ENCODE data around the gene RPS6KA1.
"Not testable (repeated sequence)": the region's sequence is repeated elsewhere in the genome, so short reads cannot be mapped to it uniquely, and the experiment has no call there.

RPS6KA1 gene

DNA sequence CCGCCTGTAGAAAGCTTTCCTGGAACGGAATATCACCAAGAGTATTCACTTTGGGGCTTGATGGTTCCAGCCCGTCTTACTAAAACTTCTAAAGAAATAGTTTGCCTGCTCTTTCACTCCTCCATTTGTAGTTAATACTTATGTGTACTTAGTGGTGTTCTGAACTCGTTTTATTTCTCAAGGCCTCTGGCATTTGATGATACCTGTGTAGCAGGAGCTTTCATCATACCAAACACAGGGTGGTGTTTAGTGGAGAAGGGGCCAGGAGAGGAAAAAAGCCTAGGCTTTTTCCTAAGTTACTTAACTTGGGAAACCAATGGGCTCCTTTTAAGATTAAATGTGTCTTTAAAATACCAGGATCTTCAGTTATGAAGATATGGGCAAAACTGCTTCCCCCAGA, 74.3 kb downstream of the RPS6KA1 start:
- DNase-seq = no peak

GRCh38 chr1:26607186-26607585, 77.6 kb downstream of the RPS6KA1 start:
- no peak for DNase-seq

GRCh38 chr1:26608895-26609294, 79.3 kb downstream of the RPS6KA1 start:
- DNase-seq = no peak

DNA sequence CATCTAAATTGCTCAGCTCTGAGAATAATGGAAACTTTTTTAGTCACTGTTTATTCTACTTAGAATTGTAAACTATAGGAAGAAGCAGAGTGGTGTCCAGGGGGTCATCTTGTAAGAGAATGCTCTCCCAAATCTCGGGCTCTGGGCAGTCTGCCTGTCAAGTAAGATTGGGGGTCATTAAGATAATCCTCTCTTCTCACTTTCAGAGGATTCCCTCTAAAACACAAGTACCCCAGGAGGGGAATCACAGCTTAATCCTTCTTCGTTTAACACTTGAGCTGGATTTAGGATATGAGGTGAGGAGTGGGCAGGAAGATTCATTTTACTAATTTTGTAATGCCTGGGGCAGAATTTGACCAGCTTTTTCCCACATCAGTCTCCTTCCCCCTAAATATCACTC, 81.2 kb downstream of the RPS6KA1 start:
- DNase-seq = no peak

DNA sequence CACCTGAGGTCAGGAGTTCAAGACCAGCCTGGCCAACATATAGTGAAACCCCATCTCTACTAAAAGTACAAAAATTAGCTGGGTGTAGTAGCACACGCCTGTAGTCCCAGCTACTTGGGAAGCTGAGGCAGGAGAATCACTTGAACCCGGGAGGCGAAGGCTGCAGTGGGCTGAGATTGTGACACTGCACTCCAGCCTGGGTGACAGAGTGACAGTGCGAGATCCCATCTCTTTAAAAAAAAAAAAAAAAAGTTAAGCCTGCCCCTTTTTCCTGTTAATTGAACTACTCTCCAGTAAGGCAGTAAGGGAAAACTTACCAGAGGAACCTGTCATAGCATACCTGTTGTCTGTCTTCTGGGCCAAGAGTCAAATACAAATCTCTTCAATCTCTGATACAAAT, 83.1 kb downstream of the RPS6KA1 start:
- not testable (repeated sequence) for DNase-seq

DNA sequence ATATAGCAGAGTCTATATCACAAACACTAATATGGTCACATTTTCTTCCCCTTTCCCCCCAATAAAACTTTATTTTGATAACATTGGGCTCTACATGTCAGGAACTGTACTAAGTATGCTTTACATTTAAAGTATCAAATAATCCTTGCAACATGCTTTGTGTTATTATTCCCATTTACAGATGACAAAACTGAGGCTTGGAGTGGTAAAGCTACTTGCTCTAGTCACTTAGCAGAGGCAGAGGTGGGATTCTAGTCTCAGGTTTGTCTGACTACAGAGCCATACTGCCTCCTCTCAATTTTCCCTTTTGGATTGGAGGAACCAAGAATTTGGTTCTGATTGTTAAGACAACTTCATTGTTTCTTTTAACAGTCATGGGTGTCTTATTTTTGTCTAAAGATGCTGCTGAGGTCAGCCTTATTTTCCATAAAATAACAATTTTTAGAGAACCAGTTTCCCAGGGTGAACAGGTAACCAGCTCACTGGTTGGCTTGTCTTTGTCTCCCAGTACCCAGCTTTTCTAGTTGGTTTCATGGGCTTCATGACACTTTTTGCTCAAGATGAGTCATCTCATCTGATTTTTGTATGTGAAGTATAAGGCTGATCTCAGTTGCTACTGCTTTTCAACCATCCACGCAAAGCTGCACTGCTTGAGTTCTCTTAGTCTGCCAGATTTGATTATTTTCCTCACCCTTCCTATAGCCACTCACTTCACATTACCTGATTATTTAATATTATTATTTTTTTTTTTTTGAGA, 85.3 kb downstream of the RPS6KA1 start:
- no peak for DNase-seq

GRCh38 chr1:26616881-26617280, 87.3 kb downstream of the RPS6KA1 start:
- no peak for DNase-seq

DNA sequence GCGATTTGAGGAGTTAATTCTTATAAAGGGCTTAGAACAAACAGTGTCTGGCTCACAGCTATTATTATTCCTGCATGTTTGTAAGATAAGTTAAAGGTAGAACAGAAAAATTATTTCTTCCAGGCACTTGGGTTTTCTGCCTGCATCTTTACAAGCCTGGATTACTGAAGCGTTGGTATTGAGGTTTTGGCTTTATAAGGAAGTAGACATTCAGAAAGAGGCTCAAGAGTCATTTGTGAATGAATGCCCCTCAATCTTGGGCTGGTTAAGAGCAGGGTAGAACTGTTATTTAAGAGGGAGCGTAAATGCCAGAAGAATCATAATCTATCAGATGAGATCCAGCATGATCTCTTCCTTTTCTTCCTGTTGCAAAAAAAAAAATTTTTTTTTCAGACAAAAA, 89.0 kb downstream of the RPS6KA1 start:
- DNase-seq = no peak
